GM13977 (cell line): ENCODE results near the gene NOP16.
"Not testable (repeated sequence)": the region's sequence is repeated elsewhere in the genome, so short reads cannot be mapped to it uniquely, and the experiment has no call there.

Source experiments
- DNase-seq: peaks from one replicate; pipeline ENCODE4 v3.0.0; 2012; ENCODE audit warnings: low spot score
- CTCF ChIP-seq: IDR thresholded peaks from 2 replicates; pipeline ENCODE4 v1.5.1; 2012; ENCODE audit warnings: mild to moderate bottlenecking, control low read depth; ENCODE audit not compliant: insufficient read depth; ENCODE audit errors: extremely low read depth, missing control alignments
- in situ Hi-C: fragments of 300-500 bp; cut with MboI; formaldehyde crosslinking; loops from one replicate; pipeline ENCODE4 v1.12.0; 2022; ENCODE audit warnings: low sequenced_read_pairs, low pct_unique_long_range_greater_than_20kb, mixed read lengths, inconsistent platforms; ENCODE audit not compliant: unreplicated experiment

The NOP16 gene

DNA sequence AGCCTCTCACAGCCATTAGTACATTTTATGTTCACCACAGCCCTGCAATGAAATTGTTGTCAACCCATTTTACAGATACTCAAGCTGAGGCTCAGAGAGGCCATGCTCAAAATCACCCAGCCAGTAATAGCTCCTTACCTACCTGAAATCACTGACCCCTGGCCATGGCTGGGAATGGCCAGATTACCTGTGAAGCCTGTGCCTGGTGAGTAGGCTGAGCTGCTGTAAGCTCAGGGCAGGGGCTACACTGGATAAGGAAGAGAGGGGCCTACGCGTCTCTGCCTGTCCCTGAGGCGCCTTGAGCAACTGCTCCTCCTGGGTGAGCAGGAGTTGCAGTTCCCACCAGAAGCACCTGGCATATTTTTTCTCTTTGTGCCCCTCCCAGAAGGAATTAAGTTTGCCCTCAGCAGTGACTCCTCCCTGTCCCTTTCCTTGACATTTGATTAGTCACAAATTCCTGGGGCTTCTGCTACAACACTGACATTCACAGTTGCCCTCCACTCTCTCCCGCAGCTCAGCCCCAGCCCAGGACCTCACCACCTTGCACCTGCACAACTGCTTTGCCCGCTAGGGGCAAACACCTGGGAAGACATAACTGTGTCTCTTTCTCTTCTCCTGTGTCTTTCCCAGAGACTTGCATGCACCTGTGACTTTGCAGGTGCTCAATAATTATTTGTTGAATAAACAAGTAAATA, 22.2 kb upstream of the NOP16 start:
- no peak for TF ChIP-seq CTCF
- DNase-seq: no peak
- in situ Hi-C loops: no loop called here

DNA sequence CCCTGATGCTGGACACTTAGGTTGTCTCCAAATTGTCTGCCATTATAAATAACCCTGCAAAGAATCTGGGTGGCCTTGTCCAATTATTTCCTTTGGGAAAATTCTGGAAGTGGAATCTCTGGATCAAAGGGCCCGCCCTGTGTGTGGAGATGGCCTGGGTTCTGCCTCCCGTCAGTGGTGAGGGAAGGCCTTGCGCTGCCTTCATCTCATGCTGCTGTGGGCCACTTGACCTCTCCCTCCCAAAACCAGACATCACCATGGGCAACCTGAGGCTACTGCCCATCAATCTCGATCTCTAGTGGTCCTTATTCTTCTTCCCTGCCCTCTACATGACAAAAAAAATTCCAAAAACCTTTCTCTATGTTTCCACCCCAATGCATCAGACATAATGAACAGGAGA, 21.4 kb upstream of the NOP16 start:
- TF ChIP-seq CTCF: no peak
- no peak for DNase-seq
- in situ Hi-C loops: no loop called here

- no peak for DNase-seq
- TF ChIP-seq CTCF: no peak
- in situ Hi-C loops: no loop called here
Observed at GRCh38 chr5:176408590-176408989, 20.2 kb upstream of the NOP16 start.

DNA sequence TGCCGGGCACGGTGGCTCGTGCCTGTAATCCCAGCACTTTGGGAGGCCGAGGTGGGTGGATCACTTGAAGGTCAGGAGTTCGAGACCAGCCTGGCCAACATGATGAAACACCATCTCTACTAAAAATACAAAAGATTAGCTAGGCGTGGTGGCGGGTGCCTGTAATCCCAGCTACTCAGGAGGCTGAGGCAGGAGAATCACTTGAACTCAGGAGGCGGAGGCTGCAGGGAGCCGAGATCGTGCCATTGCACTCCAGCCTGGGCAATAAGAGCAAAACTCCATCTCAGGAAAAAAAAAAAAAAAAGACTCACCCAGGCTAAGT, 19.8 kb upstream of the NOP16 start:
- in situ Hi-C loops, DNase-seq: not testable (repeated sequence)

- DNase-seq: no peak
- no peak for TF ChIP-seq CTCF
- in situ Hi-C loops: no loop called here
Observed at GRCh38 chr5:176407456-176408251, 19.3 kb upstream of the NOP16 start.

- no peak for TF ChIP-seq CTCF
- no peak for DNase-seq
- in situ Hi-C loops: no loop called here
Observed at GRCh38 chr5:176406436-176407052, 18.1 kb upstream of the NOP16 start.
